Natural killer cell treated with Interleukin-12 subunit alpha and Interleukin-12 subunit beta and Interleukin-15 and Interleukin-18, amount 100 ng/mL, for 72 hours (primary cell): ENCODE data around the gene ADRA1B. TPM values are rescaled to one million over a fixed set of nuclear protein-coding genes. Genes with fewer than 3 reads are reported as not detected.
"Not testable (repeated sequence)": the region's sequence is repeated elsewhere in the genome, so short reads cannot be mapped to it uniquely, and the experiment has no call there.

Source experiments
- ATAC-seq, 2 donors: fragments of 150-1000 bp; cut with Tn5 transposase in 1 of 2; sonication (Bioruptor Pico), chemical (Tn5 transposase) in 1 of 2; 2 replicates each; pipeline ENCODE4 v1.10.0; 2021
- DNase-seq: peaks from one replicate; pipeline ENCODE4 v3.0.0; 2022; ENCODE audit warnings: low spot score
- H3K27ac Mint-ChIP-seq, 2 donors: 1 replicate in 1 of 2; 2 replicates in 1 of 2; pipeline ENCODE4 v1.8.0; 2022; ENCODE audit warnings: mixed read lengths in 2 of 2, mild to moderate bottlenecking in 1 of 2, moderate library complexity in 1 of 2
- H3K27me3 Mint-ChIP-seq, 2 donors: 1 replicate in 1 of 2; 2 replicates in 1 of 2; pipeline ENCODE4 v1.8.0; 2022; ENCODE audit warnings: mixed read lengths in 2 of 2
- H3K36me3 Mint-ChIP-seq: one replicate; pipeline ENCODE4 v1.8.0; 2022; ENCODE audit warnings: mixed read lengths
- H3K4me1 Mint-ChIP-seq, 2 donors: 1 replicate in 1 of 2; 2 replicates in 1 of 2; pipeline ENCODE4 v1.8.0; 2022; ENCODE audit warnings: low read depth in 2 of 2, mixed read lengths in 2 of 2, mild to moderate bottlenecking in 1 of 2
- H3K4me3 Mint-ChIP-seq: one replicate; pipeline ENCODE4 v1.8.0; 2022; ENCODE audit warnings: mixed read lengths
- H3K9me3 Mint-ChIP-seq: 2 replicates; pipeline ENCODE4 v1.8.0; 2022; ENCODE audit warnings: mixed read lengths
- total RNA-seq, 2 donors: library from RNA; stranded (reverse); gene quantifications; one replicate each; pipeline ENCODE4 v1.2.3, GENCODE V29; 2022

Gene ADRA1B
- total RNA-seq, 2 donors from 2014 or later = not detected

DNA sequence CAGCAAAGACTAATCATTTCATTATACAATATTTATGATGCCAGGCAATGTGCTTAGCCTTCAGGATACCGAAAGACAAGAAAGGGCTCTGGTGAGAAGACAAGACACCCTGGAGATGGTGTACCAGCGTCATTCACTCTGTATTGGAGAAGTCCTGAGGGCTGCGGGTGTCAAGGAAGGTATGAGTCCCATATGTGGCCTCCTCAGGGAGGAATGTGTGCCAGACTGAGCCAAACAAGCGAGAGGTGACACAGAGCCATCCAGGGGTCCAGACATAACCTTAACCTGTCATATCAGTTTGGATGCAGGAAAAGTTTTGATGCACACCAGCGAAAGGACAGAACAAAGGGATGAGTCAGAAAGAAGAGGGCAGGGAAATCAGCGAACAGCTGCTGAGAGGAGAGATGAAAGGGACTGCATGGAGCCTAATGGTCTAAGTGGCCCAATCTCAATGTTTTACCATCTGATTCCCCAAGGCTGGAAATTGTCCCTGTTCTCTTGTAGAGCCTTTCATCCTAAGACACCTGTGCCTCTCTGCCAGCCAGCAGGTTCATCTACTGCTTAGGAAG is 38.9 kb downstream of the ADRA1B start:
- DNase-seq = no peak
- Mint-ChIP-seq H3K4me3 (no peak overlapping the region), H3K9me3 (no peaks in the 10 kb centered on the region), H3K4me1 (no peaks in the 10 kb centered on the region), H3K36me3 (no peaks in the 10 kb centered on the region), H3K27me3 (peaks cover 36% of the 10 kb centered on the region in 2 donors), H3K27ac (no peak overlapping the region)
- ATAC-seq = no peak

DNA sequence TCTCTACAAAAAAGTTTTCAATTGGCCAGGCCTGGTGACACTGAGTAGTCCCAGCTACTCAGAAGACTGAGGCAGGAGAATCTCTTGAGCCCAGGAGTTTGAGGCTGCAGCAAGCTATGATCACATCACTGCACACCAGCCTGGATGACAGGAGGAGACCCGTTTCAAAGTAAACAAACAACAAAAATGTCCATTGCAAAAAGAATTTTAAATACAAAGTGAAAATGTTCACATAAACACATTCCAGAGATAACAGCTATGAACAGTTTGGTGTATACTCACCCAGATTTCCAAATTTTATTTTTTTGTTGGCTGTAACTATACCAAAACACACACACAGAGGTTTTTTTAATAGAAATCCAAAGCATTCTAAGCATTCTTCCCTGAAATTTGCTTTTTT is 39.8 kb downstream of the ADRA1B start:
- Mint-ChIP-seq H3K27me3 (peaks cover 34 to 36% of the 10 kb centered on the region in 2 donors), H3K36me3 (no peaks in the 10 kb centered on the region), H3K27ac (no peak overlapping the region), H3K4me3 (no peak overlapping the region), H3K4me1 (no peaks in the 10 kb centered on the region), H3K9me3 (no peaks in the 10 kb centered on the region)
- ATAC-seq (no peak), DNase-seq (no peak)

DNA sequence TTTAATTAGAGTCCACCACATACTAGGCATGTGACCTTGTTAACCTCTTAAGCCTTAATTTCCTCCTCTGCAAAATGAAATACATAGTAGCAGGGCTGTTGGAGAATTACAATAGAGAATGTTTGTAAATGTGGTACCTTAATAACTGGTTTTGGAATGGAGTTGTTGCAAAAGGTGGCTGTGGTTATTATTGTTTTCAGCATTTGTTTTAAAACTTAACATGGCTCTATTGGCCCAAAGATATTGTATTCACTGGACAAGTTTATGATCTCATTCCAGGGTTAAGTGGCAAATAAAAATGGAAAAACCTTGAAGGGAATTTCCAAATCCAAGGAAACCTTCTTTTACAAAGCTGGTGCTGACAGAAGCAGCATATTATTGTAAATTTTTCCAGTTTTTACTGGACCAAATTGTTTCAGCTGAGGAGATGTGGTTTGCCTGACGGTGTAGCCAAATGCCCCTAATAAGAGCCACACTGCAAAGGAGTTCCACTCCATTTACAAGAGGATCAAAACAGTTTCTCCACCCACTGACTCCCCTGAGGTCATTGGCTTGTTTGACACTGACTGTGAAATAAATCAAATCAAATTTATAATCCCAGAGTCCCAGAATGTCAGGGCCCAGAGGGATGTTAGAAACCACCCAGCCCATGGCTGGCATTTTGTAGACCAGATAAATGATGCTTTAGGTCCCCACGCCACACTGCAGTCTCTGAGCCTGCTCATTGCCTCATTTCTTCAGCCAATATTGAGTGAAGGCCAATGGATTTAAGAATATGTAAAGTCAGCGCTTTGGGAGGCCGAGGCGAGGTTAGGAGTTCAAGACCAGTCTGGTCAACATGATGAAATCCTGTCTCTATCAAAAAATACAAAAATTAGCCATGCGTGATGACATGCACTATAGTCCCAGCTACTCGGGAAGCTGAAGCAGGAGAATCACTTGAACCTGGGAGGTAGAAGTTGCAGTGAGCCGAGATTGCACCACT is 45.2 kb downstream of the ADRA1B start:
- no peaks in the 10 kb centered on the region for H3K36me3 Mint-ChIP-seq
- no peaks in the 10 kb centered on the region for H3K9me3 Mint-ChIP-seq
- H3K4me3 Mint-ChIP-seq = no peak overlapping the region
- peaks cover 24 to 32% of the 10 kb centered on the region in 2 donors for H3K27me3 Mint-ChIP-seq
- H3K27ac Mint-ChIP-seq = no peak overlapping the region
- DNase-seq (no peak), ATAC-seq (no peak)
- peaks cover 0 to 3% of the 10 kb centered on the region in 2 donors for H3K4me1 Mint-ChIP-seq

DNA sequence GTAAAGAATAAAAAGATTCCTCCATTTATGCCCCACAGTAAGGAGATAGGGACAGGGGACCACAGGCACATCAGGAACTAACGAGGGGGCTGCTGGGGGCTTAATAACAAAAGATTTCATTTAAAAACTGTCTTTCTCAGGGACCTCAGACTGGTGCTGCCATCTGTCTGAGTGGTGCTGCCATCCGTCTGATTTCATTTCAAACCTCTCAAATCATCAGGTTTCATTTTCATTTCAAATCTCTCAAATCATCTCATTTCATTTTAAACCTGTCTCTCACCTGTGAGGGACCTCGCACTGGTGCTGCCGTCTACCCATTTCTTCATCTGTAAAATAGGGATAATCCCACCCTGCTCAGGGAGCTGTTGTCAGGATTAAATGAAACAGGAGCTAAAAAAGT is 45.9 kb downstream of the ADRA1B start:
- H3K4me1 Mint-ChIP-seq = peaks cover 0 to 3% of the 10 kb centered on the region in 2 donors
- H3K4me3 Mint-ChIP-seq = no peak overlapping the region
- no peaks in the 10 kb centered on the region for H3K36me3 Mint-ChIP-seq
- H3K27me3 Mint-ChIP-seq = peaks cover 28 to 38% of the 10 kb centered on the region in 2 donors
- ATAC-seq = no peak
- no peaks in the 10 kb centered on the region for H3K9me3 Mint-ChIP-seq
- no peak overlapping the region for H3K27ac Mint-ChIP-seq
- no peak for DNase-seq

DNA sequence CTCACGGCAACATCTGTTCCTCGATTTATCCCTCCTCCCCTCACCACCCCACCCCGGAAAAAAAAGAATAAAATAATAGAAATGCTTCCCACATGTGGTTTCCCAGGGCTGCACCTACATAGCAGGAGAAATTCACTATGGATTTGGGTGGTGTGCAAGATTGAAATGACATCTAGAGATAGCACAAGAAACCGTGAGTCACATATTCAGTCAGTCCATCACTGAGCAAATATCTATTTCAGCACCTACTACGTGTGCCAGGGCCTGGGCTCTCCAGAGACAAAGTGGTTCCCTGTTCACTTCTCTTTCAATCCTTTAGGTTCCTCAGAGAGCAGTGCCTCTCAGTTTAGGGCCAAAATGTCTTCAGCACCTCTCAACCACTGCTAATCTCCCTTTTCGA is 47.7 kb downstream of the ADRA1B start:
- no peaks in the 10 kb centered on the region for H3K36me3 Mint-ChIP-seq
- ATAC-seq = no peak
- peaks cover 34 to 37% of the 10 kb centered on the region in 2 donors for H3K27me3 Mint-ChIP-seq
- H3K9me3 Mint-ChIP-seq = no peaks in the 10 kb centered on the region
- no peak for DNase-seq
- peaks cover 0 to 3% of the 10 kb centered on the region in 2 donors for H3K4me1 Mint-ChIP-seq
- no peak overlapping the region for H3K27ac Mint-ChIP-seq
- H3K4me3 Mint-ChIP-seq = no peak overlapping the region

DNA sequence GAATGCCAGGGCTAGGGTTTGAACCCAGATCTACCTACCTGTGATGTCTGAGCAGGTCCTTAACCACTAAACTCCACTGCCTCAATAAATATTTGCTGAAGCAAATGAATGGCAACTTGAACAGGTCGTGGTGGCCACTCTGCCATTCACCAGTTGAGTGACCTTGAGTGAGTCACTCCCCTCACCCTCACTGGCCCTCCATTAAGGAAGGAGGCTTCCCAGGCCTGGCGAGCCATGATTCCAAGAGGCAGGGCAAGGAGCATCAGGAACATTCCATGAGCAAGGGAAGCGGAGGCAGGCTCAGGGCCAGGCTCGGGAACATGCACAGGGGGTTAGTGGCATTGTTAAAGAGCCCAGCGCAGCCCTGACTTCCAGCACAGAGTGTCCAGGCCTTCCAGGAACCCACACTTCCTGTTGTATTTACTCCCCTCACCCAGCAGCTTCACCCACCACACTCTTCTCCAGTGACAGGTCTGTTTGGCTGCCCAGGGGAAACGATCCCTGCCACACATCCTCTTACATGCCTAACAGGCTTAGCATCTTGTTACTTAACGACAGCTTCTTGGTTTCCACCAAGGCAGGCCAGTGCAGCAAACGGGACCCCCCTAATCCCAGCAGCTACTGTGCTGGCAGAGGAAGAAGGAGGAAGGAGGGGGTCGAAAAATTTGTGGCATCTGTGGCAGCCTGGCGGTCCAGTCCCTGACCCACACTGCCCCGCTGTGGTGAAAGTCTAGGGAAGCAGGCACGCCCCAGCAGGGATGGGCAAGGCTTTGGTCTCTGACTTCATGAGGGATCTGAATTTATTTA is 49.0 kb downstream of the ADRA1B start:
- Mint-ChIP-seq H3K36me3 (no peaks in the 10 kb centered on the region), H3K4me1 (peaks cover 0 to 3% of the 10 kb centered on the region in 2 donors), H3K27ac (no peak overlapping the region), H3K4me3 (no peak overlapping the region), H3K27me3 (peaks cover 30 to 44% of the 10 kb centered on the region in 2 donors), H3K9me3 (no peaks in the 10 kb centered on the region)
- ATAC-seq (peak; percentile 20 to 63), DNase-seq (no peak)

DNA sequence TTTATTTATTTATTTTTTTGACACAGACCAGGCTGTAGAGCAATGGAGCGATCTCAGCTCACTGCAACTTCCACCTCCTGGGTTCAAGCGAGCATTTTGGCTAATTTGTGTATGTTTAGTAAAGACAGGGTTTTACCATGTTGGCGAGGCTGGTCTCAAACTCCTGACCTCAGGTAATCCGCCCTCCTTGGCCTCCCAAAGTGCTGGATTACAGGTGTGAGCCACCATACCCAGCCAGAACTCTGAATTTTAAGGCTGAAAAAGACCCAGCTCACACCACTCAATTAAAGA is 49.5 kb downstream of the ADRA1B start:
- DNase-seq, H3K27ac Mint-ChIP-seq, H3K4me1 Mint-ChIP-seq, H3K36me3 Mint-ChIP-seq, H3K9me3 Mint-ChIP-seq, ATAC-seq, H3K4me3 Mint-ChIP-seq: not testable (repeated sequence)
- H3K27me3 Mint-ChIP-seq = peaks cover 34 to 49% of the 10 kb centered on the region in 2 donors

DNA sequence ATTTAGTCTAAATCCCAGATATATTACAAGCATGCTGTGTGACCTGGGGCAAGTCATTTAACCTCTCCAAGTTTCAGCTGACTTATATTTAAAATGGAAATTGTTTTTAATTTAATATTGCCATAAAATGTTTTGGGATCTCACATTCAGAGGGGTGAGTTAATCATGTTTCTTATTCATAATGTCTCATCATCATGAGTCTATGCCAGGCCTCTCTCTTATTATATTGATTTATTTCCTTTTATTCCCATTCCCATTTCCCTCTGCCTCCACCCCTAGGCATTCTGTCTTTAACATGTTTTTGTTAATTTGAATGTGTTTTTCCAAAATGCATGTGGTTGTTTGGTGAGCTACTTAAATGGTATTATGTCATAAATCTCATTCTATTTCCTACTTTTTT is 53.7 kb downstream of the ADRA1B start:
- DNase-seq (no peak), ATAC-seq (no peak)
- Mint-ChIP-seq H3K27me3 (peaks cover 58 to 78% of the 10 kb centered on the region in 2 donors), H3K4me3 (no peak overlapping the region), H3K36me3 (no peaks in the 10 kb centered on the region), H3K9me3 (no peaks in the 10 kb centered on the region), H3K27ac (no peak overlapping the region), H3K4me1 (peaks cover 0 to 13% of the 10 kb centered on the region in 2 donors)

DNA sequence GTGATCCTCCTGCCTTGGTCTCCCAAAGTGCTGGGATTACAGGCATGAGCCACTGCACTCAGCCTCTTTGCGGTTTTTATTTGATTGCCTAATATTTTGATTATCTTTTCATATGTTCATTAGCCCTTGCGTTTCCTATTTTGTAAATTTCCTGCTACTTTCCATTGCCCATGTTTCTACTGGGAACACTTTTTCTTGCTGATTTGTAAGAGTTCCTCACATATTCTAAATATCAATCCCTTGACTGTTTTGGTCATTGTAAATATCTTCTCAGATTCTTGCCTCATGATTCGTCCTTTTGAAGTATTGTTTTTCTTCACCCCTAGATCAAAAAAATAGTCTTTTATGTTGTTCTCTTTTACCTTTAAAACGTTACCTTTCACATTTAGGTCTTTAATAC is 54.8 kb downstream of the ADRA1B start:
- Mint-ChIP-seq H3K36me3 (no peaks in the 10 kb centered on the region), H3K27me3 (peaks cover 54 to 72% of the 10 kb centered on the region in 2 donors), H3K4me3 (no peak overlapping the region)

DNA sequence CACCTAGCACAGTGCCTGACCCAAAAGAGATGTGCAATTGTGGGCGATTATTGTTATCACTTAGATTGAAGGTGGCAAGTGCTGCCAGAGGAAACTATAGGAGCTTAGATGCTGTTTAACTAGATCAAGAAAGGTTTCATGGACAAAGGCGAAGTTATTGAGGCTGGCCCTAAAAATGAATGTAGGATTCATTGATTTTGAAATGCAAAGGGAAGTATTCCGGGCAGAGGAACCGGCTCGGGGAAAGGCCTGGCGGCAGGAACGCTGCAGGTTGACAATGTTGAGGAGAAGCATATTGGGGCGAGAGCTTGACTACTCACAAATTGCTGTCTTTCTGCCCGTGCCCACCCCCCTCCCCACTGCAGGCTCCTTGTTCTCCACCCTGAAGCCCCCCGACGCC is 55.2 kb downstream of the ADRA1B start:
- Mint-ChIP-seq H3K27ac (no peak overlapping the region), H3K4me1 (peaks cover 0 to 10% of the 10 kb centered on the region in 2 donors), H3K36me3 (no peaks in the 10 kb centered on the region), H3K4me3 (peak overlapping the region; percentile 1), H3K27me3 (peaks cover 50 to 67% of the 10 kb centered on the region in 2 donors), H3K9me3 (no peaks in the 10 kb centered on the region)
- DNase-seq (no peak), ATAC-seq (no peak)

More for the DNA sequence above, 54.8 kb downstream of the ADRA1B start:
- Mint-ChIP-seq H3K4me1 (peaks cover 0 to 10% of the 10 kb centered on the region in 2 donors), H3K9me3 (no peaks in the 10 kb centered on the region), H3K27ac (no peak overlapping the region)
- ATAC-seq (no peak), DNase-seq (no peak)

DNA sequence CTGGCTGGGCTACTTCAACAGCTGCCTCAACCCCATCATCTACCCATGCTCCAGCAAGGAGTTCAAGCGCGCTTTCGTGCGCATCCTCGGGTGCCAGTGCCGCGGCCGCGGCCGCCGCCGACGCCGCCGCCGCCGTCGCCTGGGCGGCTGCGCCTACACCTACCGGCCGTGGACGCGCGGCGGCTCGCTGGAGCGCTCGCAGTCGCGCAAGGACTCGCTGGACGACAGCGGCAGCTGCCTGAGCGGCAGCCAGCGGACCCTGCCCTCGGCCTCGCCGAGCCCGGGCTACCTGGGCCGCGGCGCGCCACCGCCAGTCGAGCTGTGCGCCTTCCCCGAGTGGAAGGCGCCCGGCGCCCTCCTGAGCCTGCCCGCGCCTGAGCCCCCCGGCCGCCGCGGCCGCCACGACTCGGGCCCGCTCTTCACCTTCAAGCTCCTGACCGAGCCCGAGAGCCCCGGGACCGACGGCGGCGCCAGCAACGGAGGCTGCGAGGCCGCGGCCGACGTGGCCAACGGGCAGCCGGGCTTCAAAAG is 55.7 kb downstream of the ADRA1B start:
- Mint-ChIP-seq H3K9me3 (no peaks in the 10 kb centered on the region), H3K27ac (no peak overlapping the region), H3K4me1 (peaks cover 0 to 10% of the 10 kb centered on the region in 2 donors), H3K36me3 (no peaks in the 10 kb centered on the region), H3K27me3 (peaks cover 47 to 62% of the 10 kb centered on the region in 2 donors), H3K4me3 (no peak overlapping the region)
- ATAC-seq (peak in 1 of 2 donors; percentile 45), DNase-seq (no peak)

DNA sequence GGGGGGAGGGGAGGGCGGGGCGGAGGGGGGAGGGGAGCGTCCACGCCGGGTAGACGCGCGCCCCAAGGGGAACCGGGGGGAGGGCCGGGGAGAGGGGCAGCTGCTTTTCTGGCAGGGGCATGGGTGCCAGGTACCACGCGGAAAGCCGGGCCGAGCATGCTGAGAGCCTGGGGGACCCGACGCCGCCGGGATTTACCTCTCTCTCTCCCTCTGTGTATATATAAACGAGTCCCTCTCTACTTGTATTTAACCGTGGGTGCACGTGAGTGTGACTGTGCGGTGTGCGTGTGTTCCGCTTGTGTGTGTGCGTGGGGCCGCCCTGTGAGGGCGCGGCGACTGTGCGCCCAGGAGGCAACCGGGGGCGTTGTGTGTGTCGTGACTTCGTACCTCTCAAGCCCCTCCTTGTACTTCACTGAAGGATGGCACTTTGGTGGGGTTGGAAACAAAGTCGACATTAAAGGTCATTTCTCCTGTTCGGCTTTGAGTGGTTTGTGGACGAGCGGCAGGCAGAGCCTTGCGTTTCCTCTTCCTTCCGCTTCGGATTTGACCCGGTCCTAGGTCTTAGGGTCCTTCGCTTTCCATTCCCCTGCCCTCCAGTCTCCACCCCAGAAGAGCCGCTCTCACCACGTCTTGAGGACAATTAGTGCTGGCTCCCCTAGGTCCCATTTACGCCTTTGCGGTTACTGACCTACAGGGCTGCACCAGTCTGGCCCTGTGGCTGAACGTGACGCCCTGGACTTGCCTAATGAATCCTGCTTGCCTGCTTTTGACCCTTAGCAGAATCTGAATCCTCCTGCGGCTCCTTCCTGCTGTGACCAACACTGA is 56.5 kb downstream of the ADRA1B start:
- H3K4me3 Mint-ChIP-seq = peak overlapping the region; percentile 70
- no peaks in the 10 kb centered on the region for H3K36me3 Mint-ChIP-seq
- no peak overlapping the region for H3K27ac Mint-ChIP-seq
- peaks cover 51 to 61% of the 10 kb centered on the region in 2 donors for H3K27me3 Mint-ChIP-seq
- H3K9me3 Mint-ChIP-seq = no peaks in the 10 kb centered on the region
- DNase-seq (no peak), ATAC-seq (no peak)
- peaks cover 0 to 10% of the 10 kb centered on the region in 2 donors for H3K4me1 Mint-ChIP-seq

DNA sequence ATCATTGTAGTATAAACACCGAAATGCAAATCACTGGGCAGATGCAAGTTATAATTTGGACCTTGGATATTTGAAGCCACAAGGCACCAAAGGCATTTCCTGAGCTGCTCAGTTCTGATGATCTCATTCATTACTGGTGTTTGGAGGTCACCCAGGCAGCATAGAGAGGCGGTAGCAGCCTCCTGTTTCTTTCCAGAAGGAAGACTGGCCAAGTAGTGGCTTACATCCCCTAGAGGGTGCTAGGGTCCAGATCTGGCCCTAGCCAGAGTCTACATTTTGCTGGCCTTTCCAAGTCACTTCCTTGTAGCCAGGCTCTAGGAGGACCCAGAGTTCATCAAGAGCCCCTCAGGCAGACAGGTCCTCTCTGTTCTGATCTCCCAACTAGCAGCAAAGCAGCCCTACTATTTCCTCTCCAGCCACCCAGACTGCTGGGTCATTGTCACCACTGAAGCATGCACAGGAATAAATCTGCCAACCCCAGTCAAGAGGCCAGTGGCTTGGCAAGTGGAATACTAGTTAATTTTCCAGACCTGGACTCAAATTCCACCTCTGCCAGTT is 59.3 kb downstream of the ADRA1B start:
- H3K27me3 Mint-ChIP-seq = peaks cover 44 to 64% of the 10 kb centered on the region in 2 donors
- no peak overlapping the region for H3K27ac Mint-ChIP-seq
- no peak overlapping the region for H3K4me3 Mint-ChIP-seq
- ATAC-seq (no peak), DNase-seq (no peak)
- no peaks in the 10 kb centered on the region for H3K9me3 Mint-ChIP-seq
- H3K4me1 Mint-ChIP-seq = peaks cover 0 to 10% of the 10 kb centered on the region in 2 donors
- no peaks in the 10 kb centered on the region for H3K36me3 Mint-ChIP-seq
